Panc1 (cell line): ENCODE data around the gene ZNF700.

Experiments
- POLR2AphosphoS5 ChIP-seq: IDR thresholded peaks from 2 replicates; pipeline ENCODE4 v1.6.1; 2012; ENCODE audit warnings: mild to moderate bottlenecking, low read depth, low read length, moderate library complexity
- TF ChIP-seq, protein P1 (sequence below): fragments of 450-650 bp; IDR thresholded peaks from 2 replicates; pipeline ENCODE4 v1.5.1; 2017; ENCODE audit warnings: mild to moderate bottlenecking

DNA sequence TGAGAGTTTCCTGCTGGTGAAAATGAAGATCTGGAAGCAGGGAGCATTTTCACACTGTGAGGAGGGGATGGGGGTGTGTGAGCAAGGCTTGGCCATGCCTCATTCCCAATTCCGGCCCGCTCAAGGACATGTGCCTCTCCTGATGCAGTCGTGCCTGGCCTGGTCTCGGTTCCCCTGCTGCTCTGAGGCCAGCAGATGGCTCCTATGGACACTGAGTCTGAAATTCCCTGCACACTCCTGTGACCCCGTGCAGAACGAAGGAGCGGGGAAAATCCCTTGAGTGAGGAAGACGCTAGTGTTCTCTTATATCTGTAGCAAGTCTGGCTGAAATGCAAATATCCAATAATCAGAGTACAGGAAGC, 39.6 kb downstream of the ZNF700 start:
- no peak for TF ChIP-seq POLR2AphosphoS5
- TF ChIP-seq, protein P1, sequence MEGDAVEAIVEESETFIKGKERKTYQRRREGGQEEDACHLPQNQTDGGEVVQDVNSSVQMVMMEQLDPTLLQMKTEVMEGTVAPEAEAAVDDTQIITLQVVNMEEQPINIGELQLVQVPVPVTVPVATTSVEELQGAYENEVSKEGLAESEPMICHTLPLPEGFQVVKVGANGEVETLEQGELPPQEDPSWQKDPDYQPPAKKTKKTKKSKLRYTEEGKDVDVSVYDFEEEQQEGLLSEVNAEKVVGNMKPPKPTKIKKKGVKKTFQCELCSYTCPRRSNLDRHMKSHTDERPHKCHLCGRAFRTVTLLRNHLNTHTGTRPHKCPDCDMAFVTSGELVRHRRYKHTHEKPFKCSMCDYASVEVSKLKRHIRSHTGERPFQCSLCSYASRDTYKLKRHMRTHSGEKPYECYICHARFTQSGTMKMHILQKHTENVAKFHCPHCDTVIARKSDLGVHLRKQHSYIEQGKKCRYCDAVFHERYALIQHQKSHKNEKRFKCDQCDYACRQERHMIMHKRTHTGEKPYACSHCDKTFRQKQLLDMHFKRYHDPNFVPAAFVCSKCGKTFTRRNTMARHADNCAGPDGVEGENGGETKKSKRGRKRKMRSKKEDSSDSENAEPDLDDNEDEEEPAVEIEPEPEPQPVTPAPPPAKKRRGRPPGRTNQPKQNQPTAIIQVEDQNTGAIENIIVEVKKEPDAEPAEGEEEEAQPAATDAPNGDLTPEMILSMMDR, result no peak
